Skeletal muscle cell (primary cell): ENCODE results near the gene PRKACA.

Experiments used
- DNase-seq: peaks from one replicate; pipeline ENCODE4 v3.0.0-alpha.2; 2010; ENCODE audit warnings: low read depth
- H3K4me3 ChIP-seq: 2 replicates; pipeline ENCODE4 v1.5.1; 2011; ENCODE audit warnings: low read depth, mild to moderate bottlenecking, control low read depth, low read length, moderate library complexity

The PRKACA gene

GRCh38 chr19:14117668-14118164 lies at the start of gene PRKACA:
PRKACA (minus strand) TSS chr19:14117762; CDS start chr19:14117547, 215 bp downstream.
- peak within 1 kb of the TSS; percentile 88 for H3K4me3 ChIP-seq
- peak; percentile 98 for DNase-seq

DNA sequence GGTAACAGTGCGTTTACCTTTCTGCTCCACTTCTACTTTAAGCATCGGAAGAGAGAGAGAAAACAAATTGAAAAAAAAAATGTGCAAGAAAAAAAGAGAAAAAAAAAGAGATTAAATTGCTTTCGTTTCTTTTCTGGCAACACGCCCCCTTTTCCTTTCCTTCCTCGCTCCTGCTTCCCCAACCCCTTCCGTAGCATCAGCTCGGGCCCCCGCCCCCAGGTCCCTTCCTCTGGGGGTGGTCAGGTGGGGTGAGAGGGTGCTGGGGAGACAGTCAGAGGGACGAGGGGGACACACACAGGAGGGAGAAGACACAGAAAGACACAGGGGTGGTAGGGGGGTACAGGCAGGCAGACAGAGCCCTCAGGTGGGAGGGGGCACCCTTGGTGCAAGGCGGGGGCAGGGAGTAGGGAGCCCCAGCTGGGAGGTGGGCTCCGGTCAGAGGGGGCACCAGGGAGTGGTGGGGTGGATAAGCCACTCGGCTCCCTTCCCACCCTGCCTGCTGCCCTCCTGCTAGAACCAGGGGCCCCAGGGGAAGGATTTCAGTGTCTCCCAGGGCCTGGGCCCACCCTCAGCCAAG lies 49.5 kb upstream of the PRKACA start:
- H3K4me3 ChIP-seq: no peak overlapping the region
- no peak for DNase-seq

DNA sequence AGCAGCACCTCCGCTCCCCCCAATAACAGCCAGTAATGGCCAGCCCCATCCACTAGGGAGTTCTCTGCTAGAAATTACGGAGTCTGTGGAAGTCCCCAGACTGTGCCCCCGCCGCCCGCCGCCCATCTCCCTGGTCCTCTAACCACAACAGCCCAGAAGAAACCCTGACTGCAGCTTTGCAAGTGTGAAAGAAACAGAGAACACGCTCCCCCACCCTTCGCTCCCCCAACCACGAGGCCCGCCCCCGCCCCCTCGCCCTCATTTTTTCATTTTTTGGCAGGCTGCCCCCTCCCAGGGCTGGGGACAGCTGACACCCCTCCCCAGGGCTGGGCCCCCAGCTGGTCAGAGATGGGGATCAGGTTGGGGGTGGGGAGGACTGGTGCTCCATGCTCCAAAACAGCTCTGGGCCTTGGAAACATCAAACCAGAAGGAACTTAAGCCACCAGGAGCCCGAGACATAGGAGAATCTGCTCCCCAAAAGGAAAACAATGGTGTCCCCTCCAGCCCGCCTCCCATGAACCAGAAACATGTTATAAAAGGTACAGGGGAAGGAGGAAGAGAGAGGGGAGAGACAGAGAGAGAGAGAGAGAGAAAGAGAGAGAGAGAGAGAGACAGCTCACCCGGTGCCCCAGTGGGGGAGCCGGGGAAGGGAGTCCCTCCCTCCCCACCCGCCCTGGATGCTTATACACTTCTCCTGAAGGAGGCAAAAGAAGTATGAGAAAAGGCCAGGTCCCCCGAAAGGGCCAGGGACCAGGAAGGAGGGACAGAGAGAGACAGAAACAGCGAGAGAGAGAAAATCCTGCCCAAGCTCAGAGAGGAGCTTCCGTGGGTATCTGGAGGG lies 48.6 kb upstream of the PRKACA start:
- no peak overlapping the region for H3K4me3 ChIP-seq
- DNase-seq: no peak

GRCh38 chr19:14164724-14165493 lies 47.3 kb upstream of the PRKACA start:
- DNase-seq: no peak
- no peak overlapping the region for H3K4me3 ChIP-seq

GRCh38 chr19:14164082-14164481 lies 46.5 kb upstream of the PRKACA start:
- DNase-seq: no peak
- no peak overlapping the region for H3K4me3 ChIP-seq

- H3K4me3 ChIP-seq: no peak overlapping the region
- DNase-seq: no peak
Observed at GRCh38 chr19:14162871-14163297, 45.3 kb upstream of the PRKACA start.

GRCh38 chr19:14161305-14161704 lies 43.7 kb upstream of the PRKACA start:
- H3K4me3 ChIP-seq: no peak overlapping the region
- DNase-seq: no peak

- H3K4me3 ChIP-seq: no peak overlapping the region
- DNase-seq: no peak
Observed at GRCh38 chr19:14160017-14160703, 42.6 kb upstream of the PRKACA start.

- DNase-seq: no peak
- H3K4me3 ChIP-seq: no peak overlapping the region
Observed at GRCh38 chr19:14159059-14159458, 41.5 kb upstream of the PRKACA start.

- no peak for DNase-seq
- H3K4me3 ChIP-seq: no peak overlapping the region
Observed at GRCh38 chr19:14158276-14159023, 40.9 kb upstream of the PRKACA start.

- no peak for DNase-seq
- no peak overlapping the region for H3K4me3 ChIP-seq
Observed at GRCh38 chr19:14156971-14157717, 39.6 kb upstream of the PRKACA start.

DNA sequence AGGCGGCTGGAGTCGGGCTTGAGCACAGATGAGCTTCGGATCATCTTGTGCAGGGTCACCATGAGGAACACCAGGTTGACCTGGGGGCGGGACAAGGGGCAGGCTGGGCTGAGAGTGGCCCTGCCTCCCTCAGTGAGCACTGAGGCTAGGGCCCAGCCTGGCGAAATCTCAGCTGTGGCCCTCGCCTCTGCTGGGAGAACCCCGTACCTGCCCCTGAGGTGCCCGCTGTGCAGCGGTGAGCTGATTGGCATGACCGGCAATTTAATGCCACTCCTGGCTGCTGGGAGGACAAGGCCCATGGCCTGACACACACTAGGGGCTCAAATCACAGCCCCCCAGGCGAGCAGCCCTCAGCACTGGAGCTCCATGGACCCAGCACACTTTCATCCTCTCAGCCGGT lies 38.6 kb upstream of the PRKACA start:
- no peak overlapping the region for H3K4me3 ChIP-seq
- no peak for DNase-seq

- no peak for DNase-seq
Observed at GRCh38 chr19:14155371-14155770, 37.8 kb upstream of the PRKACA start.

GRCh38 chr19:14152713-14153112 lies 35.2 kb upstream of the PRKACA start:
- no peak overlapping the region for H3K4me3 ChIP-seq
- no peak for DNase-seq

More at GRCh38 chr19:14155371-14155770, 37.8 kb upstream of the PRKACA start:
- no peak overlapping the region for H3K4me3 ChIP-seq

- DNase-seq: no peak
- no peak overlapping the region for H3K4me3 ChIP-seq
Observed at GRCh38 chr19:14150770-14151661, 33.5 kb upstream of the PRKACA start.

- DNase-seq: no peak
- no peak overlapping the region for H3K4me3 ChIP-seq
Observed at GRCh38 chr19:14150041-14150769, 32.6 kb upstream of the PRKACA start.
